Vagina (tissue), 2 donors: Measurements from ENCODE around the gene MICAL2. TPM values are rescaled to one million over a fixed set of nuclear protein-coding genes. Genes with fewer than 3 reads are reported as not detected.

Source experiments
- DNase-seq, 2 donors: peaks; one replicate each; pipeline ENCODE4 v3.0.0-alpha.2; 2017; ENCODE audit errors: extremely low spot score in 2 of 2
- H3K27ac ChIP-seq: fragments of 200-600 bp; sonication (generic); one replicate; pipeline ENCODE4 v1.5.1; 2019
- H3K27me3 ChIP-seq: fragments of 200-600 bp; sonication (generic); one replicate; pipeline ENCODE4 v1.5.1; 2019
- H3K36me3 ChIP-seq, 2 donors: fragments of 200-600 bp; sonication (generic); one replicate each; pipeline ENCODE4 v1.5.1; 2017 to 2019
- H3K4me1 ChIP-seq: fragments of 200-600 bp; sonication (generic); one replicate; pipeline ENCODE4 v1.5.1; 2019
- H3K4me3 ChIP-seq, 2 donors: fragments of 200-600 bp; sonication (generic); 1 replicate in 1 of 2; 2 replicates in 1 of 2; pipeline ENCODE4 v1.5.1; 2016 to 2019
- H3K9me3 ChIP-seq: fragments of 200-600 bp; sonication (generic); one replicate; pipeline ENCODE4 v1.5.1; 2019
- CTCF ChIP-seq, 3 experiments: fragments of 450-650 bp in 2 of 3; fragments of 200-600 bp in 1 of 3; sonication (generic) in 1 of 3; IDR thresholded peaks; one replicate each; pipeline ENCODE4 v1.5.1; 2017 to 2019; ENCODE audit warnings: antibody characterized with exemption in 3 of 3, mild to moderate bottlenecking in 2 of 3, moderate library complexity in 2 of 3
- POLR2A ChIP-seq, 2 donors: fragments of 450-650 bp; IDR thresholded peaks; one replicate each; pipeline ENCODE4 v1.6.1; 2017; ENCODE audit warnings: antibody characterized with exemption in 2 of 2, mild to moderate bottlenecking in 2 of 2, moderate library complexity in 2 of 2
- POLR2AphosphoS5 ChIP-seq, 2 donors: sonication (generic); formaldehyde crosslinking; IDR thresholded peaks; one replicate each; pipeline ENCODE4 v1.9.0; 2017; ENCODE audit warnings: antibody characterized with exemption in 2 of 2, mild to moderate bottlenecking in 2 of 2, low read depth in 1 of 2; ENCODE audit not compliant: insufficient read depth in 1 of 2
- intact Hi-C: fragments of 100-400 bp; cut with DNase I; formaldehyde crosslinking; loops from one replicate; pipeline ENCODE4 v1.15.1; 2023
- total RNA-seq: library from RNA; depleted of rRNA; stranded (reverse); fragments of >200 nt; gene quantifications from one replicate; pipeline ENCODE4 v1.2.3, GENCODE V29; 2016

Gene MICAL2
- total RNA-seq, 1 donor from 2014 or later, result 41.7 TPM

DNA sequence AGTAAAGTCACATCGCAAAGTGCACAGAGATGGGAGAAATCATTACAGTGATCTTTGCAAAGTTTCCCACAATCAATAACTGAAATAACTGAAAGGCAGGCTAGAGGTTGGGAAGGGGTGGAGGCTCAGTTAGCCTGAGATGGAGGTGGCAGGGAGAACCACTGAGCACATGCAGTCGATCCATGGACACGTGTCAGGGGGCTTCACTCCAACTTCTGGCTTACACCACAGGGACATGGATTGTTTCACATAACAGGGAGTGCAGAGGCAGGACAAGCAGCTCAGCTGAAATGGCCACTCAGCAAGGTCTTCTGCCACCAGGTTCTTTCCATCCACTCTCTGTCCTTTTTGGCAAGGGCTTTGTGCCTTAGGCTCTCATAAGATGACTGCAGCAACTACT is 35.1 kb upstream of the MICAL2 start:
- Histone ChIP-seq H3K4me1 (peaks cover 13% of the 10 kb centered on the region), H3K4me3 (no peak overlapping the region), H3K27me3 (no peaks in the 10 kb centered on the region), H3K9me3 (no peaks in the 10 kb centered on the region), H3K36me3 (no peaks in the 10 kb centered on the region), H3K27ac (peak overlapping the region; percentile 49)
- TF ChIP-seq POLR2AphosphoS5 (IDR thresholded peaks at IDR 0.05; ENCODE audit: insufficient read depth in 1 of 2, low read depth in 1 of 2), result no peak
- TF ChIP-seq POLR2A (IDR thresholded peaks at IDR 0.05), result no peak
- no peak for TF ChIP-seq CTCF (IDR thresholded peaks at IDR 0.05)
- intact Hi-C loops, result no loop called here
- DNase-seq, result no peak

DNA sequence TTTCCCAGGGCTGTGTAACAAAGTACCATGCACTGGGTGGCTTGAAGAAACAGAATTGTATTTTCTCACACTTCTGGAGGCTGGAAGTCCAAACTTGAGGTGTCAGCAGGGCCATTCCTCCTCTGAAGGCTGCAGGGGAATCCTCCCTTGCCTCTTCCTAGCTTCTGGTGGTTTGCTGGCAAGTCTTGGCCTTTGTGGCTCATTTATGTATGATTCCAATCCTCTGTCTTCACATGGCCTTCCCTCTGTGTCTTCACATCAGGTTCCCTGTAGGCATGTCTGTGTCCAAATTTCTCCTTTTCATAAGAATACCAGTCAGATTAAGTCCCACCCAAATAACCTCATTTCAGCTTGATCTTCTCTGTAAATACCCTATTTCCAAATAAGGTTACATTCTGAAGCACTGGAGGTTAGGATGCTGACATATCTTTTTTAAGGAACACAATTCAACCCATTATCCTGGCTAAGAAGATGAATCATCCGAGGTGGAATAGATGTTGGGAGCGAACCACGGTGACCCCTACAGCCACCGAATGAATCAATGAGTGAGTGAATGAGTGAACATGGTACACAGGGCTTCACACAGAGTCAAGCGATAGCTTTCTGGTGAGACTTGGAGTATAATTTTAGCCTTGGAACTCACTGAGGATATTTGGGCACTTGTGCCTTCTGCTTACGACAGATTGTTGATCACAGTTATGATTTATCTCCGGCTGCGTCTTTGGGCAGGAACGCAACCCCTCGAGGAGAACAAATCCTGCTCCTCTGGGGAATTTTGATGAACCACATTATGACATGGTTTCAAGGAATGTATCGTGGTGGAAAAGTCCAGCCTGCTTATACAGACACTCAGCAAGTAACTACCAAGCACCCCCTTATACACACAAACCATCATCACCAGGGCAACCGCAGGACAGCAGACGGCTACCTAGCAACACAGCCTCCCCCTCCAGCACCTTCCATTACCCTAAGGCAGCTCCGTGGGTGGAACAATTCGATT is 34.3 kb upstream of the MICAL2 start:
- H3K4me1 ChIP-seq, result peaks cover 16% of the 10 kb centered on the region
- intact Hi-C loops, result no loop called here
- peak in 1 of 2 donors; percentile 94 for DNase-seq
- no peaks in the 10 kb centered on the region for H3K36me3 ChIP-seq
- TF ChIP-seq POLR2AphosphoS5 (IDR thresholded peaks at IDR 0.05; ENCODE audit: insufficient read depth in 1 of 2, low read depth in 1 of 2) (peak in 1 of 2 donors; percentile 37), POLR2A (IDR thresholded peaks at IDR 0.05) (no peak)
- H3K27ac ChIP-seq, result peak overlapping the region; percentile 49
- no peaks in the 10 kb centered on the region for H3K9me3 ChIP-seq
- no peak overlapping the region for H3K4me3 ChIP-seq
- no peaks in the 10 kb centered on the region for H3K27me3 ChIP-seq

GRCh38 chr11:12076840-12077534 is 33.4 kb upstream of the MICAL2 start:
- H3K36me3 ChIP-seq, result no peaks in the 10 kb centered on the region
- H3K27ac ChIP-seq, result peak overlapping the region; percentile 49
- DNase-seq, result no peak
- intact Hi-C loops, result no loop called here
- no peak overlapping the region for H3K4me3 ChIP-seq
- peaks cover 16% of the 10 kb centered on the region for H3K4me1 ChIP-seq
- H3K27me3 ChIP-seq, result no peaks in the 10 kb centered on the region
- TF ChIP-seq POLR2AphosphoS5 (IDR thresholded peaks at IDR 0.05; ENCODE audit: insufficient read depth in 1 of 2, low read depth in 1 of 2) (no peak), CTCF (IDR thresholded peaks at IDR 0.05) (no peak)
- H3K9me3 ChIP-seq, result no peaks in the 10 kb centered on the region

DNA sequence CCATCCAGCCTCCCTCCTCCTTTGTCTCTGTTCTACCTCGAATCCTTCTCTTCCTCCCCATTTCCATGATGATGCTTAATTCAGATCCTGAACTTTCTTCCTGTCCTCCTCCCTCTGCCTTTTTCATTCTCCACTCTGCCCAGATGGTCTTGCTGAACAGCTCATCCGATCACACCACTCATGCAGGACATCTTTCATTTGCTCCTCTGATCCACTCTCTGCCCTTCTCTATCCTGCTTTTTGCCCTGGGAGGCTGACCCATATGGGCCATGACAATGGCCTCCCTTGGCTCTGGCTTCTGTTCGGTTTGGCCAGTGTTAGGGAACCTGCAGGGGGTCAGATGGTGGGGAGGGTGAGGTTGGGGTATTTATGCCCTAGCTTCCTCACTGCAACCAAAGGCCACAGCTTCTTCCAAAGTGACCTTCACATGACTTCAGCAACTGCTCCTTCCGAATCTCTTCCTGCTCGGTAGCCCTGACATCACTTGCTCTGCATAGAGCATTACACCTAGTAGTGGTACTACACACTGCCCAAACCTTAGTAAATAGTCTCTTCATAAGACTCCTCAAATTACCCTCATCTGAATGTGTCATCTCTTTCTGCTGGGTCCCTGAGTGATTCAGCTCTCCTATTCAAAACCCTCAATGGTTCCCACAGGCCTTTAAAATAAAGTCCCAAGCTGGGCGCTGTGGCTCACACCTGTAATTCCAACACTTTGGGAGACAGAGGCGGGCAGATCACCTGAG is 32.7 kb upstream of the MICAL2 start:
- Histone ChIP-seq H3K9me3 (no peaks in the 10 kb centered on the region), H3K27me3 (no peaks in the 10 kb centered on the region), H3K4me1 (peaks cover 16% of the 10 kb centered on the region), H3K4me3 (no peak overlapping the region), H3K27ac (no peak overlapping the region), H3K36me3 (no peaks in the 10 kb centered on the region)
- TF ChIP-seq CTCF (IDR thresholded peaks at IDR 0.05) (no peak), POLR2AphosphoS5 (IDR thresholded peaks at IDR 0.05; ENCODE audit: insufficient read depth in 1 of 2, low read depth in 1 of 2) (no peak), POLR2A (IDR thresholded peaks at IDR 0.05) (no peak)
- intact Hi-C loops, result no loop called here
- no peak for DNase-seq
